Trophoblast cell (in vitro differentiated cells and primary cell): ENCODE results near the gene RNPS1.

ENCODE experiments used
- DNase-seq, 2 donors: peaks; one replicate each; pipeline ENCODE4 v3.0.0-alpha.2; 2016
- H2AFZ ChIP-seq: 2 replicates; pipeline ENCODE4 v1.6.1; 2013; ENCODE audit warnings: low read length, moderate library complexity, mild to moderate bottlenecking; ENCODE audit not compliant: insufficient read depth, poor library complexity
- H2AK5ac ChIP-seq: 2 replicates; pipeline ENCODE4 v1.6.1; 2013; ENCODE audit warnings: mild to moderate bottlenecking, low read length
- H2BK120ac ChIP-seq: 2 replicates; pipeline ENCODE4 v1.6.1; 2013; ENCODE audit warnings: low read length, mild to moderate bottlenecking, moderate library complexity; ENCODE audit not compliant: insufficient read depth, poor library complexity
- H2BK12ac ChIP-seq: 2 replicates; pipeline ENCODE4 v1.6.1; 2013; ENCODE audit warnings: mild to moderate bottlenecking, low read length, moderate library complexity
- H2BK5ac ChIP-seq: 2 replicates; pipeline ENCODE4 v1.6.1; 2013; ENCODE audit warnings: low read length, low read depth, moderate library complexity, mild to moderate bottlenecking; ENCODE audit not compliant: poor library complexity
- H3K14ac ChIP-seq: 2 replicates; pipeline ENCODE4 v1.6.1; 2013; ENCODE audit warnings: mild to moderate bottlenecking, low read length
- H3K18ac ChIP-seq: 2 replicates; pipeline ENCODE4 v1.6.1; 2013; ENCODE audit warnings: mild to moderate bottlenecking, low read length
- H3K23ac ChIP-seq: 2 replicates; pipeline ENCODE4 v1.6.1; 2013; ENCODE audit warnings: low read length
- H3K27ac ChIP-seq: 2 replicates; pipeline ENCODE4 v1.5.1; 2013; ENCODE audit warnings: low read depth, mild to moderate bottlenecking, inconsistent platforms, low read length, moderate library complexity
- H3K27me3 ChIP-seq: 2 replicates; pipeline ENCODE4 v1.6.1; 2013; ENCODE audit warnings: inconsistent platforms, mild to moderate bottlenecking, low read length, moderate library complexity; ENCODE audit not compliant: insufficient read depth
- H3K36me3 ChIP-seq, 2 experiments: 1 replicate in 1 of 2; 2 replicates in 1 of 2; pipeline ENCODE4 v1.6.1; 2013; ENCODE audit warnings: low read length in 2 of 2, mild to moderate bottlenecking in 2 of 2, moderate library complexity in 1 of 2; ENCODE audit not compliant: insufficient read depth in 2 of 2, control insufficient read depth in 1 of 2
- H3K4ac ChIP-seq: 2 replicates; pipeline ENCODE4 v1.6.1; 2013; ENCODE audit warnings: low read depth, mild to moderate bottlenecking, low read length, moderate library complexity
- H3K4me1 ChIP-seq, 2 experiments: 1 replicate in 1 of 2; 2 replicates in 1 of 2; pipeline ENCODE4 v1.6.1; 2013; ENCODE audit warnings: low read length in 2 of 2, mild to moderate bottlenecking in 2 of 2, moderate library complexity in 1 of 2; ENCODE audit not compliant: insufficient read depth in 2 of 2, control insufficient read depth in 1 of 2
- H3K4me2 ChIP-seq: 2 replicates; pipeline ENCODE4 v1.6.1; 2013; ENCODE audit warnings: inconsistent platforms, mild to moderate bottlenecking, low read length, moderate library complexity
- H3K4me3 ChIP-seq: 2 replicates; pipeline ENCODE4 v1.5.1; 2013; ENCODE audit warnings: mild to moderate bottlenecking, low read depth, low read length, inconsistent platforms
- H3K79me1 ChIP-seq: one replicate; pipeline ENCODE4 v1.6.1; 2013; ENCODE audit warnings: low read length
- H3K79me2 ChIP-seq: 2 replicates; pipeline ENCODE4 v1.6.1; 2013; ENCODE audit warnings: low read length, mild to moderate bottlenecking; ENCODE audit not compliant: control insufficient read depth, insufficient read depth, poor library complexity
- H3K9ac ChIP-seq: 2 replicates; pipeline ENCODE4 v1.6.1; 2013; ENCODE audit warnings: mild to moderate bottlenecking, low read length
- H3K9me3 ChIP-seq: 2 replicates; pipeline ENCODE4 v1.6.1; 2013; ENCODE audit warnings: low read depth, mild to moderate bottlenecking, control low read depth, inconsistent platforms, low read length; ENCODE audit not compliant: insufficient read depth
- H4K12ac ChIP-seq: 2 replicates; pipeline ENCODE4 v1.6.1; 2013; ENCODE audit warnings: low read depth, mild to moderate bottlenecking, low read length, moderate library complexity
- H4K8ac ChIP-seq: 2 replicates; pipeline ENCODE4 v1.6.1; 2013; ENCODE audit warnings: low read depth, mild to moderate bottlenecking, low read length, moderate library complexity
- H4K91ac ChIP-seq: one replicate; pipeline ENCODE4 v1.6.1; 2013; ENCODE audit warnings: low read depth, mild to moderate bottlenecking, low read length, moderate library complexity
- WGBS: extraction: QIAGEN DNeasy Blood & Tissue Kit; methylation state at CpG from one replicate; pipeline ENCODE4 v1.1.7; 2013; ENCODE audit warnings: missing lambda C conversion rate; ENCODE audit not compliant: insufficient read length, insufficient coverage; ENCODE audit errors: extremely low coverage; 5-methylcytosine and 5-hydroxymethylcytosine counted together

RNPS1 gene

DNA sequence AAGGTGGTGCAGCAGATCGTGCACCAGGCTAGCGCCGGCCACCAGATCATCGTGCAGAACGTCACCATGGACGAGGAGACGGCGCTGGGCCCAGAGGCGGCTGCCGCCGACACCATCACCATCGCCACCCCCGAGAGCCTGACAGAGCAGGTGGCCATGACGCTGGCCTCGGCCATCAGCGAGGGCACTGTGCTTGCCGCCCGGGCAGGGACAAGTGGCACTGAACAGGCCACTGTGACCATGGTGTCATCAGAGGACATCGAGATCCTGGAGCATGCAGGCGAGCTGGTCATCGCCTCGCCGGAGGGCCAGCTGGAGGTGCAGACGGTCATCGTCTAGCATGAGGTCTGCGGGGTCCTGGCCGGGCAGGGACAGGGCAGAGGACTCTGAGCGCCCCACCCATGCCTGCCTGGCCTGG lies 32.7 kb downstream of the RNPS1 start:
- Histone ChIP-seq H4K91ac (no peak overlapping the region), H2BK5ac (no peak overlapping the region), H2AK5ac (no peak overlapping the region), H3K79me1 (no peaks in the 10 kb centered on the region), H3K4me1 (peaks cover 13 to 17% of the 10 kb centered on the region in 2 experiments), H3K4me2 (no peak overlapping the region), H3K9me3 (peaks cover 5% of the 10 kb centered on the region), H3K27me3 (peaks cover 21% of the 10 kb centered on the region), H2BK12ac (no peak overlapping the region), H3K79me2 (no peaks in the 10 kb centered on the region), H3K4ac (no peak overlapping the region), H3K4me3 (no peak overlapping the region), H3K9ac (no peak overlapping the region), H4K8ac (no peak overlapping the region), H3K36me3 (peaks cover 56 to 62% of the 10 kb centered on the region in 2 experiments), H2BK120ac (no peak overlapping the region), H3K14ac (no peak overlapping the region), H3K23ac (no peak overlapping the region), H3K27ac (no peak overlapping the region), H4K12ac (no peak overlapping the region), H3K18ac (no peak overlapping the region), H2AFZ (no peak overlapping the region)
- no peak for DNase-seq
- WGBS = no CpG with 5 or more reads among the region's 28 CpGs

GRCh38 chr16:2234813-2235170 lies 33.1 kb downstream of the RNPS1 start:
- Histone ChIP-seq H3K27ac (no peak overlapping the region), H3K79me1 (no peaks in the 10 kb centered on the region), H2AFZ (no peak overlapping the region), H3K36me3 (peaks cover 58 to 64% of the 10 kb centered on the region in 2 experiments), H3K4me3 (no peak overlapping the region), H3K4me2 (no peak overlapping the region), H2BK12ac (no peak overlapping the region), H3K27me3 (peaks cover 21% of the 10 kb centered on the region), H3K23ac (no peak overlapping the region), H3K79me2 (no peaks in the 10 kb centered on the region), H4K91ac (no peak overlapping the region), H2BK5ac (no peak overlapping the region), H4K8ac (no peak overlapping the region), H3K4me1 (peaks cover 13 to 17% of the 10 kb centered on the region in 2 experiments), H3K18ac (no peak overlapping the region), H3K9ac (no peak overlapping the region), H2BK120ac (no peak overlapping the region), H3K4ac (no peak overlapping the region), H3K9me3 (peaks cover 5% of the 10 kb centered on the region), H2AK5ac (no peak overlapping the region), H4K12ac (no peak overlapping the region), H3K14ac (no peak overlapping the region)
- no CpG with 5 or more reads among the region's 18 CpGs for WGBS
- no peak for DNase-seq

GRCh38 chr16:2233872-2234812 lies 33.8 kb downstream of the RNPS1 start:
- Histone ChIP-seq H3K79me1 (no peaks in the 10 kb centered on the region), H3K4ac (no peak overlapping the region), H4K91ac (no peak overlapping the region), H3K9me3 (peaks cover 5% of the 10 kb centered on the region), H3K4me2 (no peak overlapping the region), H2AK5ac (no peak overlapping the region), H3K4me3 (no peak overlapping the region), H3K4me1 (peaks cover 13 to 17% of the 10 kb centered on the region in 2 experiments), H2AFZ (no peak overlapping the region), H3K14ac (no peak overlapping the region), H3K27me3 (peaks cover 21% of the 10 kb centered on the region), H3K9ac (no peak overlapping the region), H4K12ac (no peak overlapping the region), H3K79me2 (no peaks in the 10 kb centered on the region), H2BK5ac (no peak overlapping the region), H2BK120ac (no peak overlapping the region), H3K27ac (no peak overlapping the region), H3K36me3 (peaks cover 60 to 66% of the 10 kb centered on the region in 2 experiments), H2BK12ac (no peak overlapping the region), H3K18ac (no peak overlapping the region), H4K8ac (no peak overlapping the region), H3K23ac (no peak overlapping the region)
- DNase-seq = no peak
- no CpG with 5 or more reads among the region's 51 CpGs for WGBS

- no peak overlapping the region for H3K27ac ChIP-seq
- no peak overlapping the region for H3K9ac ChIP-seq
- no peak overlapping the region for H4K8ac ChIP-seq
- H4K12ac ChIP-seq = no peak overlapping the region
- H3K79me2 ChIP-seq = no peaks in the 10 kb centered on the region
- H3K18ac ChIP-seq = no peak overlapping the region
- WGBS = no CpG with 5 or more reads among the region's 28 CpGs
- no peak overlapping the region for H2AK5ac ChIP-seq
- H3K79me1 ChIP-seq = no peaks in the 10 kb centered on the region
- no peak overlapping the region for H4K91ac ChIP-seq
- H3K4ac ChIP-seq = no peak overlapping the region
- H3K14ac ChIP-seq = no peak overlapping the region
- H3K36me3 ChIP-seq = peaks cover 69 to 75% of the 10 kb centered on the region in 2 experiments
- no peak overlapping the region for H3K23ac ChIP-seq
- H3K4me2 ChIP-seq = no peak overlapping the region
- peaks cover 18% of the 10 kb centered on the region for H3K27me3 ChIP-seq
- peaks cover 5% of the 10 kb centered on the region for H3K9me3 ChIP-seq
- no peak overlapping the region for H2BK5ac ChIP-seq
- DNase-seq = no peak
- no peak overlapping the region for H3K4me3 ChIP-seq
- no peak overlapping the region for H2BK120ac ChIP-seq
- no peak overlapping the region for H2AFZ ChIP-seq
- peaks cover 13 to 17% of the 10 kb centered on the region in 2 experiments for H3K4me1 ChIP-seq
- H2BK12ac ChIP-seq = no peak overlapping the region
Observed at GRCh38 chr16:2233046-2233775, 34.7 kb downstream of the RNPS1 start.
